Tibial nerve (tissue), 4 donors: Measurements from ENCODE around the gene NADK2. TPM values are rescaled to one million over a fixed set of nuclear protein-coding genes. Genes with fewer than 3 reads are reported as not detected.

ENCODE experiments used
- DNase-seq, 2 donors: peaks; one replicate each; pipeline ENCODE4 v3.0.0-alpha.2; 2019; ENCODE audit warnings: low spot score in 2 of 2
- H3K27ac ChIP-seq, 4 donors: fragments of 200-600 bp; sonication (generic) in 3 of 4; one replicate each; pipeline ENCODE4 v1.5.1; 2017 to 2019; ENCODE audit warnings: mild to moderate bottlenecking in 1 of 4
- H3K27me3 ChIP-seq, 2 donors: fragments of 200-600 bp; sonication (generic) in 1 of 2; one replicate each; pipeline versions ENCODE4 v1.5.1 to v1.6.0; 2017 to 2019
- H3K36me3 ChIP-seq, 3 donors: fragments of 200-600 bp; sonication (generic); one replicate each; pipeline ENCODE4 v1.5.1; 2018 to 2019
- H3K4me1 ChIP-seq, 4 donors: fragments of 200-600 bp; sonication (generic) in 3 of 4; one replicate each; pipeline ENCODE4 v1.5.1; 2017 to 2019
- H3K4me3 ChIP-seq, 4 donors: fragments of 200-600 bp; sonication (generic) in 3 of 4; one replicate each; pipeline ENCODE4 v1.5.1; 2017 to 2019; ENCODE audit warnings: mild to moderate bottlenecking in 1 of 4, moderate library complexity in 1 of 4
- H3K9me3 ChIP-seq, 4 donors: fragments of 200-600 bp; sonication (generic) in 3 of 4; one replicate each; pipeline ENCODE4 v1.5.1; 2017 to 2019
- CTCF ChIP-seq, 5 experiments: fragments of 200-600 bp in 3 of 5; fragments of 450-650 bp in 2 of 5; sonication (generic) in 3 of 5; IDR thresholded peaks; one replicate each; pipeline ENCODE4 v1.5.1; 2016 to 2019; ENCODE audit warnings: antibody characterized with exemption in 5 of 5, mild to moderate bottlenecking in 3 of 5, moderate library complexity in 2 of 5
- EP300 ChIP-seq, 2 donors: sonication (generic); formaldehyde crosslinking; IDR thresholded peaks; one replicate each; pipeline ENCODE4 v1.6.1; 2017; ENCODE audit warnings: antibody characterized with exemption in 2 of 2, mild to moderate bottlenecking in 1 of 2
- POLR2A ChIP-seq, 2 donors: fragments of 450-650 bp; IDR thresholded peaks; one replicate each; pipeline ENCODE4 v1.6.1; 2017; ENCODE audit warnings: antibody characterized with exemption in 2 of 2, mild to moderate bottlenecking in 2 of 2, moderate library complexity in 2 of 2
- WGBS, 2 donors: methylation state at CpG; one replicate each; pipeline ENCODE4 v1.1.5; 2018; 5-methylcytosine and 5-hydroxymethylcytosine counted together
- total RNA-seq, 4 donors: library from RNA; depleted of rRNA; stranded (reverse); fragments of >200 nt; gene quantifications; one replicate each; pipeline ENCODE4 v1.1.0, GENCODE V29; 2016

The NADK2 gene
- total RNA-seq, 4 donors from 2014 or later, result 20.1 to 31.8 (median 21.6) TPM

GRCh38 chr5:36170832-36171424 is 70.8 kb downstream of the NADK2 start:
- WGBS, 2 donors, result 83% methylated on average over 5 of the region's 5 CpGs
- TF ChIP-seq CTCF (IDR thresholded peaks at IDR 0.05) (no peak), POLR2A (IDR thresholded peaks at IDR 0.05) (no peak), EP300 (IDR thresholded peaks at IDR 0.05) (no peak)
- Histone ChIP-seq H3K27ac (no peak overlapping the region), H3K36me3 (peaks cover 0 to 93% (median 18%) of the 10 kb centered on the region in 3 donors), H3K9me3 (no peaks in the 10 kb centered on the region), H3K4me1 (no peaks in the 10 kb centered on the region), H3K27me3 (no peaks in the 10 kb centered on the region), H3K4me3 (no peak overlapping the region)
- DNase-seq, result no peak

- WGBS, 2 donors, result 96% methylated on average over 4 of the region's 4 CpGs
- Histone ChIP-seq H3K9me3 (no peaks in the 10 kb centered on the region), H3K27me3 (no peaks in the 10 kb centered on the region), H3K27ac (no peak overlapping the region), H3K36me3 (peaks cover 0 to 98% (median 18%) of the 10 kb centered on the region in 3 donors), H3K4me3 (no peak overlapping the region), H3K4me1 (no peaks in the 10 kb centered on the region)
- TF ChIP-seq EP300 (IDR thresholded peaks at IDR 0.05), result no peak
- no peak for TF ChIP-seq CTCF (IDR thresholded peaks at IDR 0.05)
- TF ChIP-seq POLR2A (IDR thresholded peaks at IDR 0.05), result no peak
- DNase-seq, result no peak
Measured at GRCh38 chr5:36168737-36169136, 73.0 kb downstream of the NADK2 start.

- Histone ChIP-seq H3K36me3 (peaks cover 0 to 96% (median 10%) of the 10 kb centered on the region in 3 donors), H3K4me1 (peaks cover 0 to 7% (median 0%) of the 10 kb centered on the region in 4 donors), H3K27me3 (no peaks in the 10 kb centered on the region), H3K4me3 (no peak overlapping the region), H3K9me3 (no peaks in the 10 kb centered on the region), H3K27ac (no peak overlapping the region)
- TF ChIP-seq EP300 (IDR thresholded peaks at IDR 0.05), result no peak
- TF ChIP-seq CTCF (IDR thresholded peaks at IDR 0.05), result no peak
- no peak for TF ChIP-seq POLR2A (IDR thresholded peaks at IDR 0.05)
- DNase-seq, result no peak
- WGBS, 2 donors, result 94 to 96% methylated on average over 4 of the region's 4 CpGs
Measured at GRCh38 chr5:36164461-36164860, 77.3 kb downstream of the NADK2 start.

- H3K4me3 ChIP-seq, result no peak overlapping the region
- H3K4me1 ChIP-seq, result peaks cover 0 to 7% (median 0%) of the 10 kb centered on the region in 4 donors
- DNase-seq, result no peak
- H3K27ac ChIP-seq, result no peak overlapping the region
- no peaks in the 10 kb centered on the region for H3K9me3 ChIP-seq
- no peak for TF ChIP-seq EP300 (IDR thresholded peaks at IDR 0.05)
- TF ChIP-seq CTCF (IDR thresholded peaks at IDR 0.05), result no peak
- TF ChIP-seq POLR2A (IDR thresholded peaks at IDR 0.05), result no peak
- H3K27me3 ChIP-seq, result no peaks in the 10 kb centered on the region
- WGBS, 2 donors, result 81 to 86% methylated on average over 9 of the region's 9 CpGs
- peaks cover 0 to 96% (median 6%) of the 10 kb centered on the region in 3 donors for H3K36me3 ChIP-seq
Measured at GRCh38 chr5:36162810-36163486, 78.8 kb downstream of the NADK2 start.

- DNase-seq, result no peak
- TF ChIP-seq EP300 (IDR thresholded peaks at IDR 0.05), result no peak
- TF ChIP-seq POLR2A (IDR thresholded peaks at IDR 0.05), result no peak
- no peak for TF ChIP-seq CTCF (IDR thresholded peaks at IDR 0.05)
- Histone ChIP-seq H3K36me3 (peaks cover 0 to 95% (median 0%) of the 10 kb centered on the region in 3 donors), H3K4me3 (no peak overlapping the region), H3K9me3 (no peaks in the 10 kb centered on the region), H3K27ac (no peak overlapping the region), H3K4me1 (peaks cover 0 to 12% (median 0%) of the 10 kb centered on the region in 4 donors), H3K27me3 (no peaks in the 10 kb centered on the region)
- 94 to 95% methylated on average over 4 of the region's 4 CpGs for WGBS, 2 donors
Measured at GRCh38 chr5:36161361-36161760, 80.4 kb downstream of the NADK2 start.
